ENCODE results near the gene ITGA1.

DNA sequence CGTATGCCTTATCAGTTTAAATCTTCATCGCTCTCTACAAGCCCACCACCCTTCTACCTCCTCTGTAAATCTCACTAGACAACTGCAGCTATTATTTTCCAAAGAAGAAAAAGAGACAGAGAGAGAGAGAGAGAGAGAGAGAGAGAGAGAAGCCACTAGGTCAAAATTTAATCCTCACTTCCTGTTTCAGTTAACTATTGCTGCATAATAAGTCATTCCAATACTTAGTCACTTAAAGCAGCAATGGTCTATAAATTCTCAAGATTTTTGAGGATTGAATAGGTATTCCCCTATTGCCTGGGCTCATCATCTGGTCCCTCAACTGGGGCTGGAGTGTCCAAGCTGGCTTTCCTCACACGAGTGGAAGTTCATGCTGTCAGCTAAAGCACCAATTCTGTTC lies 68.8 kb downstream of the ITGA1 start:
- TF ChIP-seq, protein P1, sequence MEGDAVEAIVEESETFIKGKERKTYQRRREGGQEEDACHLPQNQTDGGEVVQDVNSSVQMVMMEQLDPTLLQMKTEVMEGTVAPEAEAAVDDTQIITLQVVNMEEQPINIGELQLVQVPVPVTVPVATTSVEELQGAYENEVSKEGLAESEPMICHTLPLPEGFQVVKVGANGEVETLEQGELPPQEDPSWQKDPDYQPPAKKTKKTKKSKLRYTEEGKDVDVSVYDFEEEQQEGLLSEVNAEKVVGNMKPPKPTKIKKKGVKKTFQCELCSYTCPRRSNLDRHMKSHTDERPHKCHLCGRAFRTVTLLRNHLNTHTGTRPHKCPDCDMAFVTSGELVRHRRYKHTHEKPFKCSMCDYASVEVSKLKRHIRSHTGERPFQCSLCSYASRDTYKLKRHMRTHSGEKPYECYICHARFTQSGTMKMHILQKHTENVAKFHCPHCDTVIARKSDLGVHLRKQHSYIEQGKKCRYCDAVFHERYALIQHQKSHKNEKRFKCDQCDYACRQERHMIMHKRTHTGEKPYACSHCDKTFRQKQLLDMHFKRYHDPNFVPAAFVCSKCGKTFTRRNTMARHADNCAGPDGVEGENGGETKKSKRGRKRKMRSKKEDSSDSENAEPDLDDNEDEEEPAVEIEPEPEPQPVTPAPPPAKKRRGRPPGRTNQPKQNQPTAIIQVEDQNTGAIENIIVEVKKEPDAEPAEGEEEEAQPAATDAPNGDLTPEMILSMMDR (optimal IDR thresholded peaks at IDR 0.05 in 1 of 3, IDR thresholded peaks at IDR 0.05 in 1 of 3, conservative IDR thresholded peaks at IDR 0.05 in 1 of 3; ENCODE audit: extremely low read depth in 1 of 3, insufficient read depth in 2 of 3, low read length in 3 of 3), result no peak
- no peak for TF ChIP-seq EZH2 (IDR thresholded peaks at IDR 0.05; ENCODE audit: low read length)
